HCT116 (cell line): ENCODE data around the gene MRPS12. TPM values are rescaled to one million over a fixed set of nuclear protein-coding genes. Genes with fewer than 3 reads are reported as not detected.
"Not testable (repeated sequence)": the region's sequence is repeated elsewhere in the genome, so short reads cannot be mapped to it uniquely, and the experiment has no call there.

Experiments
- ATAC-seq: fragments of 200-7000 bp; cut with Tn5 transposase; 2 replicates; pipeline ENCODE4 v1.9.1; 2020; ENCODE audit warnings: mild to moderate bottlenecking, moderate library complexity
- BruUV-seq: library from RNA; stranded (reverse); fragments of 400-500 nt; replicated peaks from 2 replicates; lab custom pipeline; 2021; lab: Mats Ljungman, UMichigan
- CTCF ChIA-PET: fragments of 300-600 bp; sonication (Branson Sonifier 250); formaldehyde crosslinking; loops from one replicate; lab custom pipeline; 2021; ENCODE audit warnings: antibody characterized with exemption; lab: Charles Lee
- POLR2A ChIA-PET: fragments of 300-600, 350-600 bp; sonication (Branson Sonifier 250); formaldehyde crosslinking; loops from one replicate; lab custom pipeline; 2021; ENCODE audit warnings: antibody characterized with exemption; lab: Charles Lee
- RAD21 ChIA-PET, 2 experiments: fragments of 300-600 bp; sonication (Branson Sonifier 250); formaldehyde crosslinking; loops; one replicate each; lab custom pipeline; 2023; ENCODE audit warnings: low total read pairs in 2 of 2; ENCODE audit not compliant: uncharacterized antibody in 2 of 2, unreplicated experiment in 2 of 2, low non-redundant PET in 1 of 2; lab: Charles Lee
- DNase-seq: peaks from one replicate; pipeline ENCODE4 v3.0.0-alpha.2; 2010; ENCODE audit warnings: low read depth, low spot score
- H2AFZ ChIP-seq: fragments of 200-600 bp; shearing (Covaris generic), sonication (generic); 2 replicates; pipeline ENCODE4 v1.6.1; 2017; ENCODE audit warnings: low read depth, mixed run types, mixed read lengths, antibody characterized with exemption, low read length; ENCODE audit not compliant: poor library complexity, severe bottlenecking
- H3K27ac ChIP-seq: 2 replicates; pipeline ENCODE4 v1.5.1; 2012; ENCODE audit warnings: low read depth, low read length
- H3K27me3 ChIP-seq: fragments of 200-600 bp; sonication (generic); 2 replicates; pipeline ENCODE4 v1.6.1; 2016; ENCODE audit warnings: mixed run types, low read length, mixed read lengths; ENCODE audit not compliant: insufficient read depth
- H3K36me3 ChIP-seq, 2 experiments: fragments of 200-500 bp in 1 of 2; fragments of 200-600 bp in 1 of 2; sonication (Bioruptor generic) in 1 of 2; sonication (generic) in 1 of 2; 2 replicates each; pipeline versions ENCODE4 v1.5.1 to v1.6.1; 2014 to 2016; ENCODE audit warnings: low read length in 2 of 2, inconsistent platforms in 1 of 2, mixed read lengths in 1 of 2, mixed run types in 1 of 2; ENCODE audit not compliant: insufficient read depth in 2 of 2, control insufficient read depth in 1 of 2
- H3K4me1 ChIP-seq, 2 experiments: fragments of 200-600 bp in 1 of 2; sonication (generic) in 1 of 2; 2 replicates each; pipeline versions ENCODE4 v1.5.1 to v1.6.1; 2012 to 2017; ENCODE audit warnings: low read length in 2 of 2, inconsistent platforms in 1 of 2, mild to moderate bottlenecking in 1 of 2, mixed read lengths in 1 of 2, mixed run types in 1 of 2, moderate library complexity in 1 of 2; ENCODE audit not compliant: insufficient read depth in 2 of 2, control insufficient read depth in 1 of 2
- H3K4me2 ChIP-seq: fragments of 200-600 bp; sonication (generic); 2 replicates; pipeline ENCODE4 v1.6.1; 2017; ENCODE audit warnings: mixed run types, low read length, mixed read lengths
- H3K4me3 ChIP-seq, 2 experiments: fragments of 200-600 bp in 1 of 2; sonication (generic) in 1 of 2; replicated peaks in 1 of 2; 2 replicates each; pipeline ENCODE4 v1.5.1; 2011 to 2016; ENCODE audit warnings: low read length in 2 of 2, control low read depth in 1 of 2, low read depth in 1 of 2, mild to moderate bottlenecking in 1 of 2, mixed read lengths in 1 of 2, mixed run types in 1 of 2
- H3K79me2 ChIP-seq: fragments of 200-600 bp; sonication (generic); 2 replicates; pipeline ENCODE4 v1.6.1; 2017; ENCODE audit warnings: mild to moderate bottlenecking, mixed run types, low read length, moderate library complexity, mixed read lengths; ENCODE audit not compliant: insufficient read depth
- H3K9ac ChIP-seq: fragments of 200-600 bp; sonication (generic); 2 replicates; pipeline ENCODE4 v1.6.1; 2016; ENCODE audit warnings: low read length, mixed read lengths
- H3K9me2 ChIP-seq: fragments of 200-600 bp; sonication (generic), shearing (Covaris generic); 2 replicates; pipeline ENCODE4 v1.6.1; 2017; ENCODE audit warnings: mixed run types, mild to moderate bottlenecking, moderate library complexity; ENCODE audit not compliant: insufficient read depth
- H3K9me3 ChIP-seq, 2 experiments: fragments of 200-500 bp in 1 of 2; fragments of 200-600 bp in 1 of 2; sonication (Bioruptor generic) in 1 of 2; sonication (generic) in 1 of 2; 2 replicates each; pipeline ENCODE4 v1.6.1; 2014 to 2017; ENCODE audit warnings: low read length in 2 of 2, mixed read lengths in 2 of 2, inconsistent platforms in 1 of 2, low read depth in 1 of 2, mild to moderate bottlenecking in 1 of 2, mixed run types in 1 of 2, moderate library complexity in 1 of 2; ENCODE audit not compliant: control insufficient read depth in 1 of 2, insufficient read depth in 1 of 2
- H4K20me1 ChIP-seq: fragments of 200-600 bp; sonication (generic), shearing (Covaris generic); 2 replicates; pipeline ENCODE4 v1.6.1; 2017; ENCODE audit warnings: mixed run types, mild to moderate bottlenecking, moderate library complexity; ENCODE audit not compliant: insufficient read depth
- CBX3 ChIP-seq: IDR thresholded peaks from 2 replicates; pipeline ENCODE4 v1.6.1; 2012; ENCODE audit warnings: low read depth
- REST ChIP-seq: IDR thresholded peaks from 2 replicates; pipeline ENCODE4 v1.6.1; 2012; ENCODE audit warnings: low read depth
- SRF ChIP-seq: IDR thresholded peaks from 2 replicates; pipeline ENCODE4 v1.6.1; 2012; ENCODE audit warnings: low read depth
- ZNF274 ChIP-seq: fragments of 200-500 bp; sonication (Bioruptor generic); IDR thresholded peaks from 2 replicates; pipeline ENCODE4 v1.6.1; 2014; ENCODE audit warnings: mild to moderate bottlenecking, low read depth, low read length, inconsistent platforms
- intact Hi-C: fragments of 100-400 bp; cut with micrococcal nuclease; formaldehyde crosslinking; loops from 2 replicates; pipeline ENCODE4 v1.10.0; 2022
- total RNA-seq: library from RNA; stranded (reverse); gene quantifications from one replicate; pipeline ENCODE4 v1.2.1, GENCODE V29; 2021; ENCODE audit not compliant: unreplicated experiment

MRPS12 gene
- total RNA-seq, 1 experiment from 2014 or later = 97.7 TPM

- intact Hi-C loops = no loop called here
- Histone ChIP-seq H3K4me1 (peaks cover 5 to 10% of the 10 kb centered on the region in 2 experiments), H3K4me3 (no peak overlapping the region), H3K79me2 (no peaks in the 10 kb centered on the region), H3K9ac (no peak overlapping the region), H3K9me3 (no peaks in the 10 kb centered on the region), H3K9me2 (no peaks in the 10 kb centered on the region), H3K27ac (no peak overlapping the region), H4K20me1 (no peaks in the 10 kb centered on the region), H3K4me2 (no peak overlapping the region), H2AFZ (no peak overlapping the region), H3K27me3 (no peaks in the 10 kb centered on the region), H3K36me3 (no peaks in the 10 kb centered on the region)
- no peak for DNase-seq
- TF ChIP-seq ZNF274 (no peak), REST (no peak), SRF (no peak), CBX3 (no peak)
- no TSS peak for BruUV-seq
- POLR2A ChIA-PET = no interaction called here
- RAD21 ChIA-PET = no interaction called here
- ATAC-seq = no peak
- CTCF ChIA-PET = no interaction called here
Measured at GRCh38 chr19:38883286-38883685, 47.5 kb upstream of the MRPS12 start.

GRCh38 chr19:38884691-38885090 lies 46.1 kb upstream of the MRPS12 start:
- H3K79me2 ChIP-seq, H4K20me1 ChIP-seq, BruUV-seq, H3K9ac ChIP-seq, H3K27ac ChIP-seq, H3K36me3 ChIP-seq, H3K4me3 ChIP-seq, H3K9me3 ChIP-seq, RAD21 ChIA-PET, DNase-seq, H3K4me1 ChIP-seq, ATAC-seq, H3K27me3 ChIP-seq, H3K9me2 ChIP-seq, H3K4me2 ChIP-seq, H2AFZ ChIP-seq, CTCF ChIA-PET, intact Hi-C loops: not testable (repeated sequence)
- POLR2A ChIA-PET = interaction anchor here (0.8 kb wide), 1 partner anchor 193 kb away, joined by 3 read pairs; no protein-coding TSS in a partner anchor
